Suprapubic skin (tissue), 3 donors: ENCODE data around the gene ATP13A5.

Experiments
- CTCF ChIP-seq, 2 donors: fragments of 200-600 bp in 1 of 2; fragments of 450-650 bp in 1 of 2; sonication (generic) in 1 of 2; IDR thresholded peaks; one replicate each; pipeline ENCODE4 v1.5.1; 2016 to 2019; ENCODE audit warnings: antibody characterized with exemption in 2 of 2, mild to moderate bottlenecking in 1 of 2, moderate library complexity in 1 of 2
- POLR2A ChIP-seq, 2 donors: fragments of 450-650 bp; IDR thresholded peaks; one replicate each; pipeline ENCODE4 v1.6.1; 2017; ENCODE audit warnings: antibody characterized with exemption in 2 of 2, mild to moderate bottlenecking in 2 of 2, moderate library complexity in 2 of 2

- TF ChIP-seq CTCF (IDR thresholded peaks at IDR 0.05) (no peak), POLR2A (IDR thresholded peaks at IDR 0.05) (no peak)
Measured at GRCh38 chr3:193350744-193351143, 27.8 kb downstream of the ATP13A5 start.
